Hypothalamus (tissue), 51 donors: ENCODE measurements around the gene GHRHR.

Experiments used
- DNase-seq, 51 donors: peaks; one replicate each; lab custom pipeline; 2025; lab: John Stamatoyannopoulos, UW

The GHRHR gene

GRCh38 chr7:30998180-30998579 lies 34.4 kb downstream of the GHRHR start:
- no peak for DNase-seq

- DNase-seq, result no peak
Measured at GRCh38 chr7:31000161-31000693, 36.5 kb downstream of the GHRHR start.

- DNase-seq, result no peak
Measured at GRCh38 chr7:31000779-31001178, 37.0 kb downstream of the GHRHR start.

- no peak for DNase-seq
Measured at GRCh38 chr7:31002256-31002655, 38.5 kb downstream of the GHRHR start.

- DNase-seq, result no peak
Measured at GRCh38 chr7:31003097-31003496, 39.3 kb downstream of the GHRHR start.

- no peak for DNase-seq
Measured at GRCh38 chr7:31003721-31004120, 40.0 kb downstream of the GHRHR start.

- DNase-seq, result no peak
Measured at GRCh38 chr7:31004393-31004792, 40.6 kb downstream of the GHRHR start.

GRCh38 chr7:31006857-31007256 lies 43.1 kb downstream of the GHRHR start:
- DNase-seq, result no peak

- no peak for DNase-seq
Measured at GRCh38 chr7:31007634-31008033, 43.9 kb downstream of the GHRHR start.

GRCh38 chr7:31014826-31015225 lies 51.1 kb downstream of the GHRHR start:
- no peak for DNase-seq

- DNase-seq, result no peak
Measured at GRCh38 chr7:31017032-31017675, 53.4 kb downstream of the GHRHR start.

- DNase-seq, result no peak
Measured at GRCh38 chr7:31017721-31018120, 54.0 kb downstream of the GHRHR start.

GRCh38 chr7:31019509-31019908 lies 55.8 kb downstream of the GHRHR start:
- DNase-seq, result no peak

GRCh38 chr7:31020161-31020560 lies 56.4 kb downstream of the GHRHR start:
- DNase-seq, result no peak

GRCh38 chr7:31020652-31021051 lies 56.9 kb downstream of the GHRHR start:
- DNase-seq, result no peak

GRCh38 chr7:31022117-31022516 lies 58.4 kb downstream of the GHRHR start:
- peak in 1 of 51 donors; percentile 3 for DNase-seq

GRCh38 chr7:31022726-31023125 lies 59.0 kb downstream of the GHRHR start:
- no peak for DNase-seq

- DNase-seq, result no peak
Measured at GRCh38 chr7:31023877-31024276, 60.1 kb downstream of the GHRHR start.

- peak in 28 of 51 donors; percentile 3 to 78 (median 20) for DNase-seq
Measured at GRCh38 chr7:31027161-31027965, 63.6 kb downstream of the GHRHR start.

GRCh38 chr7:31028006-31028405 lies 64.3 kb downstream of the GHRHR start:
- no peak for DNase-seq

GRCh38 chr7:31028417-31028992 lies 64.8 kb downstream of the GHRHR start:
- DNase-seq, result peak in 40 of 51 donors; percentile 6 to 81 (median 54)
